Panc1 (cell line): ENCODE results near the gene MYT1. TPM values are rescaled to one million over a fixed set of nuclear protein-coding genes. Genes with fewer than 3 reads are reported as not detected.

Experiments used
- ATAC-seq: fragments of 200-7000 bp; cut with Tn5 transposase; 2 replicates; pipeline ENCODE4 v1.9.1; 2020; ENCODE audit warnings: mild to moderate bottlenecking, moderate library complexity
- BruUV-seq: library from RNA; stranded (reverse); fragments of 400-500 nt; replicated peaks from 2 replicates; lab custom pipeline; 2021; lab: Mats Ljungman, UMichigan
- CTCF ChIA-PET: fragments of 300-600 bp; sonication (Branson Sonifier 250); formaldehyde crosslinking; loops from one replicate; lab custom pipeline; 2022; ENCODE audit warnings: antibody characterized with exemption; lab: Charles Lee
- POLR2A ChIA-PET: fragments of 300-600 bp; sonication (Branson Sonifier 250); formaldehyde crosslinking; loops from one replicate; lab custom pipeline; 2022; ENCODE audit warnings: antibody characterized with exemption; lab: Charles Lee
- DNase-seq: peaks from one replicate; pipeline ENCODE4 v3.0.0-alpha.2; 2010; ENCODE audit warnings: low read depth, low spot score
- H3K27ac ChIP-seq: 2 replicates; pipeline ENCODE4 v1.5.1; 2011; ENCODE audit warnings: mild to moderate bottlenecking, low read length, inconsistent platforms
- H3K27me3 ChIP-seq: fragments of 200-500 bp; sonication (Bioruptor generic); 2 replicates; pipeline ENCODE4 v1.6.0; 2014; ENCODE audit warnings: low read length, inconsistent platforms; ENCODE audit not compliant: control insufficient read depth, insufficient read depth
- H3K36me3 ChIP-seq: fragments of 200-500 bp; sonication (Bioruptor generic); 2 replicates; pipeline ENCODE4 v1.5.1; 2014; ENCODE audit warnings: inconsistent platforms, mild to moderate bottlenecking, low read length, moderate library complexity; ENCODE audit not compliant: control insufficient read depth, insufficient read depth
- H3K4me1 ChIP-seq: 2 replicates; pipeline ENCODE4 v1.5.1; 2011; ENCODE audit warnings: inconsistent platforms, mild to moderate bottlenecking, low read length, moderate library complexity; ENCODE audit not compliant: control insufficient read depth, insufficient read depth
- H3K4me3 ChIP-seq, 2 experiments: 2 replicates each; pipeline ENCODE4 v1.5.1; 2011 to 2012; ENCODE audit warnings: low read depth in 2 of 2, low read length in 2 of 2, mild to moderate bottlenecking in 2 of 2, inconsistent platforms in 1 of 2, moderate library complexity in 1 of 2
- H3K9me3 ChIP-seq: fragments of 200-500 bp; sonication (Bioruptor generic); 2 replicates; pipeline ENCODE4 v1.5.1; 2014; ENCODE audit warnings: low read depth, mild to moderate bottlenecking, inconsistent platforms, low read length, moderate library complexity; ENCODE audit not compliant: control insufficient read depth, insufficient read depth
- CTCF ChIP-seq: fragments of 450-650 bp; IDR thresholded peaks from 2 replicates; pipeline ENCODE4 v1.5.1; 2017; ENCODE audit warnings: mild to moderate bottlenecking
- POLR2AphosphoS5 ChIP-seq: IDR thresholded peaks from 2 replicates; pipeline ENCODE4 v1.6.1; 2012; ENCODE audit warnings: mild to moderate bottlenecking, low read depth, low read length, moderate library complexity
- REST ChIP-seq, 2 experiments: IDR thresholded peaks; 2 replicates each; pipeline ENCODE4 v1.6.1; 2011 to 2012; ENCODE audit warnings: low read depth in 2 of 2, control low read depth in 1 of 2, low read length in 1 of 2, mild to moderate bottlenecking in 1 of 2, moderate library complexity in 1 of 2; ENCODE audit not compliant: insufficient read depth in 1 of 2
- SIN3A ChIP-seq: IDR thresholded peaks from 2 replicates; pipeline ENCODE4 v1.6.1; 2012; ENCODE audit warnings: low read depth, mild to moderate bottlenecking, low read length, moderate library complexity, borderline replicate concordance; ENCODE audit not compliant: insufficient read depth
- TCF7L2 ChIP-seq: IDR thresholded peaks from 2 replicates; pipeline ENCODE4 v1.6.1; 2011; ENCODE audit warnings: mild to moderate bottlenecking, low read depth, low read length, inconsistent platforms
- in situ Hi-C: cut with HindIII; loops from 2 replicates; pipeline ENCODE4 v1.10.0; 2016; ENCODE audit warnings: low sequenced_read_pairs, low pct_unique_long_range_greater_than_20kb
- intact Hi-C: fragments of 100-400 bp; cut with micrococcal nuclease; formaldehyde crosslinking; loops from one replicate; pipeline ENCODE4 v1.10.0; 2022; ENCODE audit not compliant: unreplicated experiment
- total RNA-seq: library from RNA; stranded (reverse); gene quantifications from one replicate; pipeline ENCODE4 v1.2.1, GENCODE V29; 2021; ENCODE audit not compliant: unreplicated experiment

Gene MYT1
- total RNA-seq, 1 experiment from 2014 or later: 0.41 TPM

GRCh38 chr20:64143018-64143801 is 21.0 kb upstream of the MYT1 start:
- H3K4me3 ChIP-seq: no peak overlapping the region
- no peaks in the 10 kb centered on the region for H3K36me3 ChIP-seq
- CTCF ChIA-PET: no interaction called here
- POLR2A ChIA-PET: no interaction called here
- in situ Hi-C loops (no loop called here), intact Hi-C loops (no loop called here)
- H3K4me1 ChIP-seq: no peaks in the 10 kb centered on the region
- DNase-seq: no peak
- no peaks in the 10 kb centered on the region for H3K27me3 ChIP-seq
- no TSS peak for BruUV-seq
- H3K9me3 ChIP-seq: no peaks in the 10 kb centered on the region
- no peak overlapping the region for H3K27ac ChIP-seq
- TF ChIP-seq TCF7L2: no peak
- TF ChIP-seq SIN3A: no peak
- TF ChIP-seq CTCF: no peak
- TF ChIP-seq REST (IDR thresholded peaks at IDR 0.05; ENCODE audit: insufficient read depth in 1 of 2, low read depth in 2 of 2, low read length in 1 of 2): no peak
- TF ChIP-seq POLR2AphosphoS5: no peak
- no peak for ATAC-seq

GRCh38 chr20:64144144-64144912 is 19.9 kb upstream of the MYT1 start:
- POLR2A ChIA-PET: no interaction called here
- no peaks in the 10 kb centered on the region for H3K27me3 ChIP-seq
- intact Hi-C loops (no loop called here), in situ Hi-C loops (no loop called here)
- H3K4me3 ChIP-seq: no peak overlapping the region
- TF ChIP-seq TCF7L2 (no peak), SIN3A (no peak), POLR2AphosphoS5 (no peak), REST (IDR thresholded peaks at IDR 0.05; ENCODE audit: insufficient read depth in 1 of 2, low read depth in 2 of 2, low read length in 1 of 2) (no peak), CTCF (no peak)
- ATAC-seq: no peak
- no peak for DNase-seq
- no peaks in the 10 kb centered on the region for H3K9me3 ChIP-seq
- H3K36me3 ChIP-seq: no peaks in the 10 kb centered on the region
- H3K4me1 ChIP-seq: no peaks in the 10 kb centered on the region
- BruUV-seq: no TSS peak
- H3K27ac ChIP-seq: no peak overlapping the region
- CTCF ChIA-PET: no interaction called here
